ENCODE results near the gene VMP1. TPM values are rescaled to one million over a fixed set of nuclear protein-coding genes. Genes with fewer than 3 reads are reported as not detected.

VMP1 gene
- polyA plus RNA-seq, 2 of the 4 experiments (the other 2 are of a cell fraction), result 395 to 726 TPM

DNA sequence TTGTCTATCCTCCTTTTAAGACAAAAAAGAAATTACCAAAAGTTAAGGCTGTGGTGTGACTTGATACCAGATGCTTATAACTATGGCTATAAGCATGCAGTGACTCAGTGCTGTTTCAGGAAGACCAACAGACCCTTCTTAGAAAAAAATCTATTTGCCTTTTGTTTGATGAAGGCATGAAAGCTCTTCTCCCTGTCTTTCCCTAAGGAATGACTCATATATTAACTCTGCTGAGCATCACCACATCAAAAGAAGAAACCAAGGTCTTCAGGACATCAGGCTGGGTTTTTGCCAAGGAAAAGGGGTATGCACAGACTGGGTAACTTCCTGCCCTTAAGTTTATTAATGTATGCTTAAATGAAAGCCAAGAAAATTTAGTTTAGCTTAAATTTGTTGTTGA is 47.1 kb downstream of the VMP1 start:
- DNase-seq (ENCODE audit: low read depth in 1 of 2, low spot score in 1 of 2) (peak; percentile 86 to 99), FAIRE-seq (peak; percentile 96), ATAC-seq (peak; percentile 55 to 70)
- peak overlapping the region; percentile 95 for H3K27ac ChIP-seq
- H3K4me2 ChIP-seq, result peak overlapping the region; percentile 62
- POLR2A ChIA-PET, result interaction anchor here (0.9 to 9.7 kb wide), 14 partner anchors 8 to 210 kb away, joined by 3 to 531 read pairs (median 8); partner anchors contain the start of genes PTRH2, RNFT1, RPS6KB1 and TUBD1
- CTCF ChIA-PET, result interaction anchor here (0.6 to 11.9 kb wide), 19 partner anchors 8 to 438 kb away, joined by 3 to 244 read pairs (median 4); partner anchors contain the start of gene PTRH2
- H3K4me3 ChIP-seq, result no peak overlapping the region
- peaks cover 10% of the 10 kb centered on the region for H3K9me3 ChIP-seq
- H3K4me1 ChIP-seq, result peaks cover 84% of the 10 kb centered on the region
- TF ChIP-seq KDM1A (IDR thresholded peaks at IDR 0.05; ENCODE audit: low read depth), result no peak
- TF ChIP-seq, protein P1, sequence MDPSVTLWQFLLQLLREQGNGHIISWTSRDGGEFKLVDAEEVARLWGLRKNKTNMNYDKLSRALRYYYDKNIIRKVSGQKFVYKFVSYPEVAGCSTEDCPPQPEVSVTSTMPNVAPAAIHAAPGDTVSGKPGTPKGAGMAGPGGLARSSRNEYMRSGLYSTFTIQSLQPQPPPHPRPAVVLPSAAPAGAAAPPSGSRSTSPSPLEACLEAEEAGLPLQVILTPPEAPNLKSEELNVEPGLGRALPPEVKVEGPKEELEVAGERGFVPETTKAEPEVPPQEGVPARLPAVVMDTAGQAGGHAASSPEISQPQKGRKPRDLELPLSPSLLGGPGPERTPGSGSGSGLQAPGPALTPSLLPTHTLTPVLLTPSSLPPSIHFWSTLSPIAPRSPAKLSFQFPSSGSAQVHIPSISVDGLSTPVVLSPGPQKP (IDR thresholded peaks at IDR 0.05; ENCODE audit: low read depth, low read length), result no peak
- TF ChIP-seq RCOR1 (IDR thresholded peaks at IDR 0.05; ENCODE audit: low read depth, low read length), result no peak
- peak; percentile 57 to 90; a peak in 3 of 4 replicates for TF ChIP-seq CEBPB (IDR thresholded peaks at IDR 0.05)
- TF ChIP-seq TP53 (CRISPR knock-in tag; IDR thresholded peaks at IDR 0.05), result no peak; the same call in 1 of the 2 replicates
- TF ChIP-seq, protein P2, sequence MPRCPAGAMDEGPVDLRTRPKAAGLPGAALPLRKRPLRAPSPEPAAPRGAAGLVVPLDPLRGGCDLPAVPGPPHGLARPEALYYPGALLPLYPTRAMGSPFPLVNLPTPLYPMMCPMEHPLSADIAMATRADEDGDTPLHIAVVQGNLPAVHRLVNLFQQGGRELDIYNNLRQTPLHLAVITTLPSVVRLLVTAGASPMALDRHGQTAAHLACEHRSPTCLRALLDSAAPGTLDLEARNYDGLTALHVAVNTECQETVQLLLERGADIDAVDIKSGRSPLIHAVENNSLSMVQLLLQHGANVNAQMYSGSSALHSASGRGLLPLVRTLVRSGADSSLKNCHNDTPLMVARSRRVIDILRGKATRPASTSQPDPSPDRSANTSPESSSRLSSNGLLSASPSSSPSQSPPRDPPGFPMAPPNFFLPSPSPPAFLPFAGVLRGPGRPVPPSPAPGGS (IDR thresholded peaks at IDR 0.05), result peak; percentile 97
- TF ChIP-seq, protein P3, sequence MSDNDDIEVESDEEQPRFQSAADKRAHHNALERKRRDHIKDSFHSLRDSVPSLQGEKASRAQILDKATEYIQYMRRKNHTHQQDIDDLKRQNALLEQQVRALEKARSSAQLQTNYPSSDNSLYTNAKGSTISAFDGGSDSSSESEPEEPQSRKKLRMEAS (IDR thresholded peaks at IDR 0.05), result peak; percentile 91
- TF ChIP-seq ZNF302 (CRISPR knock-in tag; IDR thresholded peaks at IDR 0.05), result peak; percentile 71
- peak; percentile 90 for TF ChIP-seq HOXB5 (CRISPR knock-in tag; IDR thresholded peaks at IDR 0.05)
- TF ChIP-seq POLR2A (IDR thresholded peaks at IDR 0.05; ENCODE audit: low read length), result no peak
- TF ChIP-seq EHF (CRISPR knock-in tag; IDR thresholded peaks at IDR 0.05), result peak; percentile 46; the same call in 1 of the 2 replicates
- no peak for TF ChIP-seq EHMT2 (IDR thresholded peaks at IDR 0.05; ENCODE audit: low read depth)
- no peak for TF ChIP-seq ESRRA (IDR thresholded peaks at IDR 0.05; ENCODE audit: borderline replicate concordance, low read length)
- TF ChIP-seq SREBF2 (IDR thresholded peaks at IDR 0.05), result no peak
- TF ChIP-seq FOSL2 (IDR thresholded peaks at IDR 0.05), result peak; percentile 99
- peak; percentile 100 for TF ChIP-seq FOSL2 (CRISPR knock-in tag; IDR thresholded peaks at IDR 0.05)
- TF ChIP-seq, protein P4, sequence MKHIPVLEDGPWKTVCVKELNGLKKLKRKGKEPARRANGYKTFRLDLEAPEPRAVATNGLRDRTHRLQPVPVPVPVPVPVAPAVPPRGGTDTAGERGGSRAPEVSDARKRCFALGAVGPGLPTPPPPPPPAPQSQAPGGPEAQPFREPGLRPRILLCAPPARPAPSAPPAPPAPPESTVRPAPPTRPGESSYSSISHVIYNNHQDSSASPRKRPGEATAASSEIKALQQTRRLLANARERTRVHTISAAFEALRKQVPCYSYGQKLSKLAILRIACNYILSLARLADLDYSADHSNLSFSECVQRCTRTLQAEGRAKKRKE (CRISPR knock-in tag; IDR thresholded peaks at IDR 0.05; ENCODE audit: low read depth), result peak; percentile 74; the same call in 1 of the 2 replicates
- TF ChIP-seq, protein P5, sequence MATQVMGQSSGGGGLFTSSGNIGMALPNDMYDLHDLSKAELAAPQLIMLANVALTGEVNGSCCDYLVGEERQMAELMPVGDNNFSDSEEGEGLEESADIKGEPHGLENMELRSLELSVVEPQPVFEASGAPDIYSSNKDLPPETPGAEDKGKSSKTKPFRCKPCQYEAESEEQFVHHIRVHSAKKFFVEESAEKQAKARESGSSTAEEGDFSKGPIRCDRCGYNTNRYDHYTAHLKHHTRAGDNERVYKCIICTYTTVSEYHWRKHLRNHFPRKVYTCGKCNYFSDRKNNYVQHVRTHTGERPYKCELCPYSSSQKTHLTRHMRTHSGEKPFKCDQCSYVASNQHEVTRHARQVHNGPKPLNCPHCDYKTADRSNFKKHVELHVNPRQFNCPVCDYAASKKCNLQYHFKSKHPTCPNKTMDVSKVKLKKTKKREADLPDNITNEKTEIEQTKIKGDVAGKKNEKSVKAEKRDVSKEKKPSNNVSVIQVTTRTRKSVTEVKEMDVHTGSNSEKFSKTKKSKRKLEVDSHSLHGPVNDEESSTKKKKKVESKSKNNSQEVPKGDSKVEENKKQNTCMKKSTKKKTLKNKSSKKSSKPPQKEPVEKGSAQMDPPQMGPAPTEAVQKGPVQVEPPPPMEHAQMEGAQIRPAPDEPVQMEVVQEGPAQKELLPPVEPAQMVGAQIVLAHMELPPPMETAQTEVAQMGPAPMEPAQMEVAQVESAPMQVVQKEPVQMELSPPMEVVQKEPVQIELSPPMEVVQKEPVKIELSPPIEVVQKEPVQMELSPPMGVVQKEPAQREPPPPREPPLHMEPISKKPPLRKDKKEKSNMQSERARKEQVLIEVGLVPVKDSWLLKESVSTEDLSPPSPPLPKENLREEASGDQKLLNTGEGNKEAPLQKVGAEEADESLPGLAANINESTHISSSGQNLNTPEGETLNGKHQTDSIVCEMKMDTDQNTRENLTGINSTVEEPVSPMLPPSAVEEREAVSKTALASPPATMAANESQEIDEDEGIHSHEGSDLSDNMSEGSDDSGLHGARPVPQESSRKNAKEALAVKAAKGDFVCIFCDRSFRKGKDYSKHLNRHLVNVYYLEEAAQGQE (IDR thresholded peaks at IDR 0.05), result no peak
- TF ChIP-seq POLR2AphosphoS2 (conservative IDR thresholded peaks at IDR 0.05; ENCODE audit: low read length), result no peak
- TF ChIP-seq, protein P6, sequence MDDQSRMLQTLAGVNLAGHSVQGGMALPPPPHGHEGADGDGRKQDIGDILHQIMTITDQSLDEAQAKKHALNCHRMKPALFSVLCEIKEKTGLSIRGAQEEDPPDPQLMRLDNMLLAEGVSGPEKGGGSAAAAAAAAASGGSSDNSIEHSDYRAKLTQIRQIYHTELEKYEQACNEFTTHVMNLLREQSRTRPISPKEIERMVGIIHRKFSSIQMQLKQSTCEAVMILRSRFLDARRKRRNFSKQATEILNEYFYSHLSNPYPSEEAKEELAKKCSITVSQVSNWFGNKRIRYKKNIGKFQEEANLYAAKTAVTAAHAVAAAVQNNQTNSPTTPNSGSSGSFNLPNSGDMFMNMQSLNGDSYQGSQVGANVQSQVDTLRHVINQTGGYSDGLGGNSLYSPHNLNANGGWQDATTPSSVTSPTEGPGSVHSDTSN (IDR thresholded peaks at IDR 0.05), result peak; percentile 87
- TF ChIP-seq SMC3 (IDR thresholded peaks at IDR 0.05), result peak; percentile 60
- TF ChIP-seq MAFK (IDR thresholded peaks at IDR 0.05; ENCODE audit: partially characterized antibody), result peak; percentile 67
- no peak for TF ChIP-seq CHD4 (IDR thresholded peaks at IDR 0.05; ENCODE audit: borderline replicate concordance)
- peak; percentile 70 for TF ChIP-seq ZSCAN20 (CRISPR knock-in tag; IDR thresholded peaks at IDR 0.05)
- TF ChIP-seq RFX5 (IDR thresholded peaks at IDR 0.05), result peak; percentile 32; the same call in 1 of the 2 replicates
- no peak for TF ChIP-seq FOSB (CRISPR knock-in tag; IDR thresholded peaks at IDR 0.05)
- TF ChIP-seq RAD21 (conservative IDR thresholded peaks at IDR 0.05 in 1 of 2, IDR thresholded peaks at IDR 0.05 in 1 of 2), result peak; percentile 43 to 68
- TF ChIP-seq ZC3H11A (IDR thresholded peaks at IDR 0.05), result no peak
- no peak for TF ChIP-seq KDM5A (IDR thresholded peaks at IDR 0.05)
- peak; percentile 88 for TF ChIP-seq FOXS1 (CRISPR knock-in tag; IDR thresholded peaks at IDR 0.05)
- TF ChIP-seq HOXA7 (CRISPR knock-in tag; IDR thresholded peaks at IDR 0.05), result no peak
- peak; percentile 100 for TF ChIP-seq GATA3 (IDR thresholded peaks at IDR 0.05; ENCODE audit: borderline replicate concordance)
- peak; percentile 100 for TF ChIP-seq JUN (IDR thresholded peaks at IDR 0.05)
- TF ChIP-seq BHLHE40 (IDR thresholded peaks at IDR 0.05; ENCODE audit: low read depth, low read length), result no peak
- TF ChIP-seq NPAS2 (CRISPR knock-in tag; IDR thresholded peaks at IDR 0.05; ENCODE audit: borderline replicate concordance), result no peak
- no peak for TF ChIP-seq ZFP36 (IDR thresholded peaks at IDR 0.05; ENCODE audit: borderline replicate concordance, partially characterized antibody)
- peak; percentile 100 for TF ChIP-seq JUNB (IDR thresholded peaks at IDR 0.05)
